ENCODE results near the gene PRKG1. TPM values are rescaled to one million over a fixed set of nuclear protein-coding genes. Genes with fewer than 3 reads are reported as not detected.

PRKG1 gene
- total and polyA plus RNA-seq, 2 of the 8 experiments (the other 6 are each of a cell fraction or from before 2014, with no cell fraction given): 4.2 to 15.2 TPM

DNA sequence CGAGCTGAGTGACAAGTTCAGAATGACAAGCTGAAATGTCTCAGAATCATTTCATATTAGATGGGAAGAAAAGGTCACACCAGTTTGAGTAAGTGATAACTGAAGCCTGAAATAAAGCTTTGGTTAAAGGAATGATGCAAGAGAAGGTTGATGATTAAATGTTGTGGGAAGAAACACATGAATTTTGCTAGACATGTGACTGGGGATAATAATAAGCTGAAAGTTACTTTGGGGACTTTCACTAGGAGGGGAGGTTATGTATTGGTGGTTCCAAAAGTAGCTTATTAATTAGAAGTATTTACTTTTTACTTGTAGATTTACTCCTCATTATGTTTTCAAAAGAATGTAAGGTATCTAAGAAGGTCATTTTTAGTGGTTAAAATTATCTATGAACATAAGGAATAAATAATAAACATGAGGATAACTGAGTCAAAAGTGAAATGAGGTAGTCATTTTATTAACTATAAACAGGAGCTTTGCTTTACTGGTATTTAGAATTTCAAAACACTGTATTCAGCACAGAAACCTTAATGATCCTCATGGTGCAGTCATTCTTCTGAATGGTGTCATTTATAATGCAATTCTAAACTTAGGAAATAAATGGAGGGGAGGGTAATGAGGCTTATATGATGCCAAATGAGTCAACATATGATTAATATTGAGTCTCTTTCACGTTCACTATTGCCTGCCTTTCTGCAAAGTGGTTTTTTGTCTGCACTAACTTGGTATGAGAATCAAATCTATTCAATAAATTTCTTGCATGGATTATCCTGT, 63.7 kb downstream of the PRKG1 start:
- no peak for FAIRE-seq
- Histone ChIP-seq H3K27ac (ENCODE audit: low read depth, low read length) (no peak overlapping the region), H3K36me3 (ENCODE audit: control insufficient read depth in 2 of 4, insufficient read depth in 4 of 4, low read length in 3 of 4) (no peaks in the 10 kb centered on the region), H2BK15ac (ENCODE audit: low read length) (no peak overlapping the region), H2AFZ (ENCODE audit: low read length) (no peak overlapping the region), H3K4me2 (ENCODE audit: insufficient read depth in 1 of 2, low read depth in 2 of 2, low read length in 2 of 2) (no peak overlapping the region), H2BK120ac (replicated peaks; ENCODE audit: low read depth, low read length) (no peak overlapping the region), H3K9ac (replicated peaks in 1 of 4; ENCODE audit: extremely low read depth in 1 of 4, low read depth in 3 of 4, low read length in 3 of 4) (no peak overlapping the region), H3K14ac (ENCODE audit: insufficient read length) (no peak overlapping the region), H2BK20ac (ENCODE audit: low read length) (no peak overlapping the region), H3K4me1 (replicated peaks in 1 of 4; ENCODE audit: control insufficient read depth in 3 of 4, insufficient read depth in 4 of 4, low read length in 3 of 4) (peaks cover 0 to 5% (median 0%) of the 10 kb centered on the region in 4 experiments; a peak in 2 of 7 replicates), H3K23ac (ENCODE audit: insufficient read length) (no peak overlapping the region), H3K23me2 (ENCODE audit: low read depth, low read length) (no peaks in the 10 kb centered on the region; the same call in 1 of the 2 replicates), H4K8ac (ENCODE audit: extremely low read depth, insufficient read depth, low read length) (no peak overlapping the region), H3K27me3 (replicated peaks in 1 of 4; ENCODE audit: control insufficient read depth in 3 of 4, extremely low read depth in 1 of 4, insufficient read depth in 3 of 4, low read length in 3 of 4) (no peaks in the 10 kb centered on the region), H3K4ac (replicated peaks; ENCODE audit: insufficient read length, low read depth, low read length) (no peak overlapping the region), H3K18ac (ENCODE audit: extremely low read depth, low read length) (no peak overlapping the region), H4K5ac (ENCODE audit: insufficient read length, low read depth, low read length) (no peak overlapping the region), H2BK12ac (ENCODE audit: low read depth, low read length) (no peak overlapping the region), H3K4me3 (ENCODE audit: extremely low read depth in 1 of 4, insufficient read depth in 2 of 4, low read depth in 3 of 4, low read length in 4 of 4) (no peak overlapping the region), H3K79me1 (ENCODE audit: low read depth, low read length) (no peaks in the 10 kb centered on the region), H2BK5ac (ENCODE audit: low read depth, low read length) (no peak overlapping the region), H4K91ac (replicated peaks; ENCODE audit: insufficient read length, low read length) (no peak overlapping the region), H2AK5ac (ENCODE audit: low read depth, low read length) (no peak overlapping the region), H3K9me3 (ENCODE audit: insufficient read depth in 2 of 2, low read depth in 1 of 2, low read length in 1 of 2) (no peaks in the 10 kb centered on the region), H4K20me1 (replicated peaks in 1 of 2; ENCODE audit: control insufficient read depth in 1 of 2, insufficient read depth in 2 of 2, low read length in 2 of 2) (no peaks in the 10 kb centered on the region), H3K56ac (replicated peaks; ENCODE audit: insufficient read length, low read depth, low read length) (no peak overlapping the region), H3K79me2 (ENCODE audit: control insufficient read depth in 1 of 2, insufficient read depth in 2 of 2, low read length in 2 of 2) (0 out of 4 replicates have a peak, but pooled peaks cover 0 to 1% of the 10 kb centered on the region in 2 experiments)
- ChIA-PET CTCF (ENCODE audit: partially characterized antibody) (interaction anchor here (1.5 to 1.9 kb wide), 2 partner anchors 8 to 16 kb away, joined by 3 read pairs; no protein-coding TSS in a partner anchor), POLR2A (ENCODE audit: partially characterized antibody) (no interaction called here)
- WGBS, 2 experiments (ENCODE audit: extremely low coverage in 1 of 2, insufficient coverage in 1 of 2, insufficient read length in 1 of 2, insufficient replicate concordance in 2 of 2, low coverage in 1 of 2, low lambda C conversion rate in 2 of 2, missing lambda C conversion rate in 1 of 2): 93% methylated on average over 2 of the region's 2 CpGs; no CpG with 5 or more reads in 1 of the 2 experiments
- DNase-seq (ENCODE audit: low read depth in 1 of 2, low spot score in 2 of 2): no peak
- TF ChIP-seq KDM5A (IDR thresholded peaks at IDR 0.05; ENCODE audit: low read length) (no peak), BACH1 (IDR thresholded peaks at IDR 0.05; ENCODE audit: low read length) (no peak), SIN3A (conservative IDR thresholded peaks at IDR 0.05 in 1 of 2, IDR thresholded peaks at IDR 0.05 in 1 of 2; ENCODE audit: low read depth in 1 of 2, low read length in 2 of 2) (no peak), CBX5 (IDR thresholded peaks at IDR 0.05; ENCODE audit: low read depth, low read length) (no peak), RFX5 (IDR thresholded peaks at IDR 0.05; ENCODE audit: borderline replicate concordance, low read depth, low read length) (no peak), HDAC6 (IDR thresholded peaks at IDR 0.05; ENCODE audit: low read depth, low read length) (no peak), RNF2 (IDR thresholded peaks at IDR 0.05; ENCODE audit: borderline replicate concordance, low read depth, low read length, missing control alignments, poor library complexity, severe bottlenecking) (no peak), GTF2F1 (IDR thresholded peaks at IDR 0.05; ENCODE audit: borderline replicate concordance, low read depth, low read length) (no peak), RBBP5 (IDR thresholded peaks at IDR 0.05; ENCODE audit: borderline replicate concordance, low read depth, low read length) (no peak), JUND (IDR thresholded peaks at IDR 0.05; ENCODE audit: low read length) (no peak), RAD21 (IDR thresholded peaks at IDR 0.05 in 1 of 2, conservative IDR thresholded peaks at IDR 0.05 in 1 of 2; ENCODE audit: low read depth in 2 of 2, low read length in 2 of 2) (no peak), SRF (IDR thresholded peaks at IDR 0.05; ENCODE audit: low read depth, low read length) (no peak)

Data from H1 (cell line).